ENCODE results near the gene IL18R1. TPM values are rescaled to one million over a fixed set of nuclear protein-coding genes. Genes with fewer than 3 reads are reported as not detected.

The IL18R1 gene
- total RNA-seq, 6 experiments from 2014 or later = 5.5 to 11.2 (median 8.1) TPM

DNA sequence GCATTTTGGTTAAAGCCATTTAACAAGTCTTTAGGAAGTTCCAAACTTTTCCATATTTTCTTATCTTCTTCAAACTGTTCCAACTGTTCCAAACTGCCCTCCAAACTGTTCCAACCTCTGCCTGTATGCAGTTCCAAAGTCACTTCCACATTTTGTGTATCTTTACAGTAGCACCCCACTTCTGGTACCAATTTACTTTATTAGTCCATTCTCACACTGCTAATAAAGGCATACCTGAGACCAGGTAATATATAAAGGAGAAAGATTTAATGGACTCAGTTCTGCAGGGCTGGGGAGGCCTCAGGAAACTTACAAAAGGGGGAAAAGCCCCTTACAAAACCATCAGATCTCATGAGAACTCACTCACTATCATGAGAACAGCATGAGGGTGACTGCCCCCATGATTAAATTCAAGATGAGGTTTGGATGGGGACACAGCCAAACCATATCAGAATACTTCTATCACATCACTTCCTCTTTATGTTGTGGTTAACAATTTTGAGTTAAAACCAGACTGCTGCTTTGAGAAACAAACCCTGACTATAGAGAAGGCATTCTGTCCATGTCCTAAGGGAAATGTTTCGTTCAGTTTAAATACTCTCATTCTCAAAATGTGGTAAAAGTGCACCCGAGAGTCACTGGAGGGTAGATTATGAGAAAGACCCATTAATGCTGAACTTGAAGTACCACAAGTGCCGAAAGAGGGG lies 11.0 kb downstream of the IL18R1 start:
- Histone ChIP-seq H3K27ac (no peak overlapping the region), H3K9me3 (peaks cover 0 to 8% (median 3%) of the 10 kb centered on the region in 4 donors), H3K4me1 (no peaks in the 10 kb centered on the region), H3K4me3 (no peak overlapping the region), H3K27me3 (no peaks in the 10 kb centered on the region), H3K36me3 (no peaks in the 10 kb centered on the region)
- ATAC-seq (no peak), DNase-seq (no peak)
- intact Hi-C loops (cut with DNase I) = no loop called here
- TF ChIP-seq CTCF (IDR thresholded peaks at IDR 0.05) = no peak
- no peak for TF ChIP-seq POLR2A (IDR thresholded peaks at IDR 0.05)
- 66% methylated on average over 3 of the region's 3 CpGs for WGBS (ENCODE audit: insufficient coverage, low coverage, low lambda C conversion rate, missing lambda C conversion rate)

GRCh38 chr2:102367331-102367971 lies 11.9 kb downstream of the IL18R1 start:
- DNase-seq (no peak), ATAC-seq (peak in 2 of 4 donors; percentile 19 to 47)
- Histone ChIP-seq H3K27ac (no peak overlapping the region), H3K36me3 (no peaks in the 10 kb centered on the region), H3K4me1 (no peaks in the 10 kb centered on the region), H3K9me3 (peaks cover 0 to 8% (median 3%) of the 10 kb centered on the region in 4 donors), H3K27me3 (no peaks in the 10 kb centered on the region), H3K4me3 (no peak overlapping the region)
- WGBS (ENCODE audit: insufficient coverage, low coverage, low lambda C conversion rate, missing lambda C conversion rate) = 77% methylated on average over 4 of the region's 6 CpGs
- TF ChIP-seq CTCF (IDR thresholded peaks at IDR 0.05) (no peak), POLR2A (IDR thresholded peaks at IDR 0.05) (no peak)
- intact Hi-C loops (cut with DNase I) = no loop called here

- DNase-seq = no peak
- Histone ChIP-seq H3K4me3 (no peak overlapping the region), H3K36me3 (no peaks in the 10 kb centered on the region), H3K27me3 (no peaks in the 10 kb centered on the region), H3K9me3 (peaks cover 0 to 8% (median 3%) of the 10 kb centered on the region in 4 donors), H3K27ac (no peak overlapping the region), H3K4me1 (no peaks in the 10 kb centered on the region)
- TF ChIP-seq CTCF (IDR thresholded peaks at IDR 0.05) (no peak), POLR2A (IDR thresholded peaks at IDR 0.05) (no peak)
- WGBS (ENCODE audit: insufficient coverage, low coverage, low lambda C conversion rate, missing lambda C conversion rate) = 59% methylated on average over 2 of the region's 5 CpGs
- intact Hi-C loops (cut with DNase I) = no loop called here
- ATAC-seq = peak in 1 of 4 donors; percentile 20
Observed at GRCh38 chr2:102368461-102369109, 13.0 kb downstream of the IL18R1 start.

DNA sequence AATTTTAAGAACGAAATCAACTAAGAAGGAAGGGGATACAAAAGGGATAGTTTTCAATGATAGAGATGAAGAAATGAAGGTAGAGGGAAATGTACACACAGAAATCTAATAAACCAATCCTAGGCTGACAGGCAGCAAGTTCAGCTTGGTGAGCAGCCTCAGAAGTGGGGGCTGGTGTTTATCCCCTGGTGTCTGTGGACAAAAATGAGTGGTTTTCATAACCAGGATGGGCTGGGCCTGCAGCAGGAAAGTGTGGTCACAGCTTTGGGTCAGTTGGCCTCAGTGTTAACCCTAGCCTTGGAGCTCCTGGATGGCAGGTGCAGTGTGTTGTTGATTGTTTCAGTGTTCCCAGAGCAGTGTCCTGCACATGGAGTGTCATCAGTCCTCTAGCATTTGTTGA lies 14.3 kb downstream of the IL18R1 start:
- no peaks in the 10 kb centered on the region for H3K36me3 ChIP-seq
- WGBS (ENCODE audit: insufficient coverage, low coverage, low lambda C conversion rate, missing lambda C conversion rate) = 100% methylated on average over 1 of the region's 1 CpG
- no peak for TF ChIP-seq CTCF (IDR thresholded peaks at IDR 0.05)
- TF ChIP-seq POLR2A (IDR thresholded peaks at IDR 0.05) = no peak
- peaks cover 0 to 8% (median 3%) of the 10 kb centered on the region in 4 donors for H3K9me3 ChIP-seq
- intact Hi-C loops (cut with DNase I) = no loop called here
- H3K27ac ChIP-seq = no peak overlapping the region
- H3K27me3 ChIP-seq = no peaks in the 10 kb centered on the region
- no peak overlapping the region for H3K4me3 ChIP-seq
- DNase-seq (no peak), ATAC-seq (no peak)
- no peaks in the 10 kb centered on the region for H3K4me1 ChIP-seq
